Adrenal gland (tissue), 12 donors: ENCODE data around the gene FXYD1. TPM values are rescaled to one million over a fixed set of nuclear protein-coding genes. Genes with fewer than 3 reads are reported as not detected.

Source experiments
- DNase-seq, 7 donors: peaks; one replicate each; pipeline ENCODE4 v3.0.0-alpha.2; 2019 to 2020
- H3K27ac ChIP-seq, 5 donors: fragments of 200-600 bp; sonication (generic) in 4 of 5; 1 replicate in 3 of 5; 2 replicates in 2 of 5; pipeline versions ENCODE4 v1.5.1 to v1.8.0; 2016 to 2020; ENCODE audit warnings: mild to moderate bottlenecking in 1 of 5
- H3K27me3 ChIP-seq: fragments of 200-600 bp; 2 replicates; pipeline ENCODE4 v1.8.0; 2021
- H3K36me3 ChIP-seq, 2 donors: fragments of 200-600 bp; replicated peaks in 1 of 2; 1 replicate in 1 of 2; 2 replicates in 1 of 2; pipeline versions ENCODE4 v1.5.1 to v1.8.0; 2018 to 2022
- H3K4me1 ChIP-seq, 2 donors: fragments of 200-600 bp; replicated peaks in 1 of 2; 1 replicate in 1 of 2; 2 replicates in 1 of 2; pipeline versions ENCODE4 v1.5.1 to v1.8.0; 2018 to 2021
- H3K4me3 ChIP-seq, 4 donors: fragments of 200-600 bp; sonication (generic) in 3 of 4; one replicate each; pipeline ENCODE4 v1.5.1; 2016 to 2018
- H3K9me3 ChIP-seq, 3 donors: fragments of 200-600 bp; sonication (generic) in 1 of 3; replicated peaks in 1 of 3; 1 replicate in 2 of 3; 2 replicates in 1 of 3; pipeline versions ENCODE4 v1.5.1 to v1.8.0; 2016 to 2021
- CTCF ChIP-seq, 6 experiments: fragments of 450-650 bp in 4 of 6; fragments of 200-600 bp in 2 of 6; sonication (generic) in 1 of 6; IDR thresholded peaks; 1 replicate in 5 of 6; 2 replicates in 1 of 6; pipeline versions ENCODE4 v1.5.1 to v1.8.0; 2016 to 2021; ENCODE audit warnings: antibody characterized with exemption in 6 of 6, mild to moderate bottlenecking in 2 of 6, moderate library complexity in 1 of 6
- POLR2A ChIP-seq, 2 donors: fragments of 450-650 bp; IDR thresholded peaks; one replicate each; pipeline ENCODE4 v1.6.1; 2017; ENCODE audit warnings: antibody characterized with exemption in 2 of 2, mild to moderate bottlenecking in 2 of 2, moderate library complexity in 1 of 2
- WGBS, 4 donors: extraction: QIAGEN DNeasy Blood & Tissue Kit in 2 of 4; methylation state at CpG; one replicate each; pipeline versions ENCODE4 v1.1.5 to v1.1.7; 2013 to 2017; 5-methylcytosine and 5-hydroxymethylcytosine counted together
- intact Hi-C, 2 donors: fragments of 100-400 bp; cut with DNase I; formaldehyde crosslinking; loops; one replicate each; pipeline versions ENCODE4 v1.14.1 to v1.15.0; 2022 to 2023
- polyA plus RNA-seq, 3 donors: library from polyadenylated mRNA; stranded (reverse); fragments of 200-250 nt in 2 of 3; fragments of 350-450 nt in 1 of 3; fragmentation: Illumina TruSeq in 1 of 3; extraction: RNeasy Lipid Tissue Mini Kit (QIAGEN cat#74804) in 1 of 3; gene quantifications; one replicate each; pipeline ENCODE4 v1.2.3, GENCODE V29; 2013 to 2014
- total RNA-seq, 9 donors: library from RNA; depleted of rRNA in 4 of 9; stranded (reverse); fragments of >200 nt in 4 of 9; fragments of 120-200 nt in 1 of 9; fragmentation: NEBNext Ultra II Directional in 1 of 9; extraction: Animal tissue kit (Norgen Biotek cat#: 25700) in 1 of 9; gene quantifications; one replicate each; pipeline versions ENCODE4 v1.1.0 to v1.2.4, GENCODE V29; 2013 to 2023
- donor health status: healthy with polysubstance abuse.
- donor health status: Bipolar disorder and iron deficiency.
- donor health status: DM: yes; HTN: yes; CAD: no.
- donor health status: DM: no; HTN: no; CAD: no.
- donor health status: DM: no; HTN: no; CAD: no.
- donor health status: DM: yes; HTN: yes; CAD: no.

Gene FXYD1
- total and polyA plus RNA-seq, 12 donors, result 2.0 to 58.6 (median 9.4) TPM; not detected in 1

GRCh38 chr19:35117799-35118198, 20.8 kb upstream of the FXYD1 start:
- Histone ChIP-seq H3K4me1 (peaks cover 0 to 14% of the 10 kb centered on the region in 2 donors), H3K27ac (no peak overlapping the region), H3K4me3 (no peak overlapping the region), H3K27me3 (no peaks in the 10 kb centered on the region), H3K9me3 (no peaks in the 10 kb centered on the region), H3K36me3 (no peaks in the 10 kb centered on the region)
- WGBS, 4 donors, result 70 to 79% (median 73%) methylated on average over 10 to 11 of the region's 11 CpGs
- no peak for DNase-seq
- intact Hi-C loops, result no loop called here
- no peak for TF ChIP-seq CTCF (IDR thresholded peaks at IDR 0.05)
- no peak for TF ChIP-seq POLR2A (IDR thresholded peaks at IDR 0.05)

- peaks cover 0 to 15% of the 10 kb centered on the region in 2 donors for H3K4me1 ChIP-seq
Observed at GRCh38 chr19:35118268-35119020, 20.2 kb upstream of the FXYD1 start.

GRCh38 chr19:35119091-35119490, 19.5 kb upstream of the FXYD1 start:
- TF ChIP-seq POLR2A (IDR thresholded peaks at IDR 0.05) (no peak), CTCF (IDR thresholded peaks at IDR 0.05) (no peak)
- intact Hi-C loops, result no loop called here
- no peaks in the 10 kb centered on the region for H3K36me3 ChIP-seq
- H3K4me3 ChIP-seq, result no peak overlapping the region
- no peaks in the 10 kb centered on the region for H3K27me3 ChIP-seq
- 74 to 90% (median 75%) methylated on average over 5 to 14 of the region's 14 CpGs for WGBS, 4 donors
- H3K27ac ChIP-seq, result peak overlapping the region in 1 of 5 donors; percentile 47
- DNase-seq, result no peak
- peaks cover 0 to 22% of the 10 kb centered on the region in 2 donors for H3K4me1 ChIP-seq
- no peaks in the 10 kb centered on the region for H3K9me3 ChIP-seq

More at GRCh38 chr19:35118268-35119020, 20.2 kb upstream of the FXYD1 start:
- Histone ChIP-seq H3K4me3 (no peak overlapping the region), H3K9me3 (no peaks in the 10 kb centered on the region), H3K36me3 (no peaks in the 10 kb centered on the region), H3K27me3 (no peaks in the 10 kb centered on the region), H3K27ac (peak overlapping the region in 1 of 5 donors; percentile 47)
- peak in 1 of 7 donors; percentile 56 for DNase-seq
- TF ChIP-seq POLR2A (IDR thresholded peaks at IDR 0.05) (no peak), CTCF (IDR thresholded peaks at IDR 0.05) (no peak)
- 78 to 88% (median 82%) methylated on average over 7 to 13 of the region's 13 CpGs for WGBS, 4 donors
- intact Hi-C loops, result no loop called here

GRCh38 chr19:35119578-35120155, 19.0 kb upstream of the FXYD1 start:
- Histone ChIP-seq H3K36me3 (no peaks in the 10 kb centered on the region), H3K27me3 (no peaks in the 10 kb centered on the region), H3K4me3 (no peak overlapping the region), H3K9me3 (no peaks in the 10 kb centered on the region), H3K27ac (peak overlapping the region in 1 of 5 donors; percentile 47), H3K4me1 (peaks cover 0 to 26% of the 10 kb centered on the region in 2 donors)
- 68 to 83% (median 75%) methylated on average over 9 of the region's 9 CpGs for WGBS, 4 donors
- intact Hi-C loops, result no loop called here
- DNase-seq, result peak in 1 of 7 donors; percentile 43
- TF ChIP-seq POLR2A (IDR thresholded peaks at IDR 0.05) (no peak), CTCF (IDR thresholded peaks at IDR 0.05) (no peak)
